ENCODE data around the gene FBL.

- TF ChIP-seq CTCF (conservative IDR thresholded peaks at IDR 0.05), result no peak
- no peak for TF ChIP-seq EZH2 (IDR thresholded peaks at IDR 0.05; ENCODE audit: low read depth)
Measured at GRCh38 chr19:39805104-39805503, 41.1 kb downstream of the FBL start.

Measured in PC-9 (cell line).